H1 (cell line): Measurements from ENCODE around the gene UBE2H. TPM values are rescaled to one million over a fixed set of nuclear protein-coding genes. Genes with fewer than 3 reads are reported as not detected.

Experiments used
- CTCF ChIA-PET: fragments of 300-600 bp; sonication (Branson Sonifier 250); formaldehyde crosslinking; loops from one replicate; lab custom pipeline; 2021; ENCODE audit not compliant: partially characterized antibody; lab: Charles Lee
- POLR2A ChIA-PET: fragments of 300-600 bp; sonication (Branson Sonifier 250); formaldehyde crosslinking; loops from one replicate; lab custom pipeline; 2021; ENCODE audit warnings: inconsistent platforms; ENCODE audit not compliant: partially characterized antibody; lab: Charles Lee
- DNase-seq, 2 experiments: peaks; one replicate each; pipeline versions ENCODE4 v3.0.0 to v3.0.0-alpha.2; 2010 to 2022; ENCODE audit warnings: low spot score in 2 of 2, low read depth in 1 of 2, mixed read lengths in 1 of 2
- FAIRE-seq: peaks from 2 replicates; lab custom pipeline; 2011; peaks lifted over from hg19 to GRCh38; lab: Jason Lieb, UNC
- H2AFZ ChIP-seq: 2 replicates; pipeline ENCODE4 v1.8.1; 2012; ENCODE audit warnings: low read length, inconsistent platforms
- H2AK5ac ChIP-seq: 2 replicates; pipeline ENCODE4 v1.6.1; 2013; ENCODE audit warnings: low read depth, low read length
- H2BK120ac ChIP-seq: replicated peaks from 2 replicates; pipeline ENCODE3; 2013; ENCODE audit warnings: low read depth, low read length, inconsistent platforms
- H2BK12ac ChIP-seq: 2 replicates; pipeline ENCODE4 v1.6.1; 2013; ENCODE audit warnings: low read depth, low read length
- H2BK15ac ChIP-seq: 2 replicates; pipeline ENCODE4 v1.6.1; 2013; ENCODE audit warnings: low read length
- H2BK20ac ChIP-seq: 2 replicates; pipeline ENCODE4 v1.6.1; 2013; ENCODE audit warnings: low read length
- H2BK5ac ChIP-seq: 2 replicates; pipeline ENCODE4 v1.6.1; 2013; ENCODE audit warnings: low read depth, low read length
- H3K14ac ChIP-seq: 2 replicates; pipeline ENCODE4 v1.6.1; 2013; ENCODE audit warnings: inconsistent platforms; ENCODE audit not compliant: insufficient read length
- H3K18ac ChIP-seq: 2 replicates; pipeline ENCODE4 v1.6.1; 2013; ENCODE audit warnings: low read length; ENCODE audit errors: extremely low read depth
- H3K23ac ChIP-seq: 2 replicates; pipeline ENCODE4 v1.6.1; 2013; ENCODE audit warnings: inconsistent platforms; ENCODE audit not compliant: insufficient read length
- H3K23me2 ChIP-seq: 2 replicates; pipeline ENCODE4 v1.6.1; 2013; ENCODE audit warnings: low read depth, low read length
- H3K27ac ChIP-seq: 2 replicates; pipeline ENCODE4 v1.6.1; 2011; ENCODE audit warnings: low read depth, low read length, inconsistent platforms
- H3K27me3 ChIP-seq, 4 experiments: replicated peaks in 1 of 4; 1 replicate in 1 of 4; 2 replicates in 3 of 4; pipeline versions ENCODE4 v1.6.1 to v1.8.1; 2011 to 2013; ENCODE audit warnings: low read length in 3 of 4, mild to moderate bottlenecking in 3 of 4, inconsistent platforms in 2 of 4, mixed read lengths in 2 of 4, moderate library complexity in 1 of 4; ENCODE audit not compliant: control insufficient read depth in 3 of 4, insufficient read depth in 3 of 4; ENCODE audit errors: extremely low read depth in 1 of 4
- H3K36me3 ChIP-seq, 4 experiments: 2 replicates each; pipeline versions ENCODE4 v1.6.1 to v1.8.1; 2011 to 2013; ENCODE audit warnings: mild to moderate bottlenecking in 4 of 4, low read length in 3 of 4, moderate library complexity in 2 of 4, control low read depth in 1 of 4, inconsistent platforms in 1 of 4; ENCODE audit not compliant: insufficient read depth in 4 of 4, control insufficient read depth in 2 of 4
- H3K4ac ChIP-seq: replicated peaks from 2 replicates; pipeline ENCODE3; 2013; ENCODE audit warnings: low read length, low read depth, mixed read lengths, inconsistent platforms; ENCODE audit not compliant: insufficient read length
- H3K4me1 ChIP-seq, 4 experiments: replicated peaks in 1 of 4; 1 replicate in 1 of 4; 2 replicates in 3 of 4; pipeline versions ENCODE4 v1.6.1 to v1.8.1; 2011 to 2013; ENCODE audit warnings: low read length in 3 of 4, inconsistent platforms in 2 of 4, mixed read lengths in 1 of 4; ENCODE audit not compliant: insufficient read depth in 4 of 4, control insufficient read depth in 3 of 4
- H3K4me2 ChIP-seq, 2 experiments: 2 replicates each; pipeline versions ENCODE4 v1.6.1 to v1.8.1; 2011 to 2013; ENCODE audit warnings: low read depth in 2 of 2, low read length in 2 of 2, control low read depth in 1 of 2, inconsistent platforms in 1 of 2, mild to moderate bottlenecking in 1 of 2; ENCODE audit not compliant: insufficient read depth in 1 of 2
- H3K4me3 ChIP-seq, 4 experiments: fragments of 200-600, 300-600 bp in 1 of 4; sonication (generic), shearing (Covaris generic), sonication (Bioruptor Twin) in 1 of 4; 2 replicates each; pipeline versions ENCODE4 v1.5.1 to v1.8.1; 2011 to 2016; ENCODE audit warnings: low read length in 4 of 4, low read depth in 3 of 4, control low read depth in 2 of 4, inconsistent platforms in 2 of 4, mild to moderate bottlenecking in 2 of 4, mixed read lengths in 1 of 4, moderate library complexity in 1 of 4; ENCODE audit not compliant: insufficient read depth in 2 of 4; ENCODE audit errors: extremely low read depth in 1 of 4
- H3K56ac ChIP-seq: replicated peaks from 2 replicates; pipeline ENCODE3; 2013; ENCODE audit warnings: low read depth, mild to moderate bottlenecking, mixed read lengths, low read length, inconsistent platforms; ENCODE audit not compliant: insufficient read length
- H3K79me1 ChIP-seq: 2 replicates; pipeline ENCODE4 v1.6.1; 2013; ENCODE audit warnings: low read depth, low read length, control low read depth
- H3K79me2 ChIP-seq, 2 experiments: 2 replicates each; pipeline versions ENCODE4 v1.6.1 to v1.8.1; 2012 to 2013; ENCODE audit warnings: low read length in 2 of 2, mild to moderate bottlenecking in 2 of 2, inconsistent platforms in 1 of 2; ENCODE audit not compliant: insufficient read depth in 2 of 2, control insufficient read depth in 1 of 2
- H3K9ac ChIP-seq, 4 experiments: replicated peaks in 1 of 4; 1 replicate in 1 of 4; 2 replicates in 3 of 4; pipeline versions ENCODE4 v1.6.1 to v1.8.1; 2011 to 2013; ENCODE audit warnings: low read depth in 3 of 4, low read length in 3 of 4, control low read depth in 2 of 4, mild to moderate bottlenecking in 2 of 4, moderate library complexity in 2 of 4, inconsistent platforms in 1 of 4; ENCODE audit errors: extremely low read depth in 1 of 4
- H3K9me3 ChIP-seq, 2 experiments: 2 replicates each; pipeline versions ENCODE4 v1.6.1 to v1.8.1; 2012 to 2013; ENCODE audit warnings: mild to moderate bottlenecking in 2 of 2, moderate library complexity in 2 of 2, control low read depth in 1 of 2, inconsistent platforms in 1 of 2, low read depth in 1 of 2, low read length in 1 of 2, mixed read lengths in 1 of 2; ENCODE audit not compliant: insufficient read depth in 2 of 2
- H4K20me1 ChIP-seq, 2 experiments: replicated peaks in 1 of 2; 2 replicates each; pipeline versions ENCODE3 to v1.8.1; 2011 to 2013; ENCODE audit warnings: inconsistent platforms in 2 of 2, low read length in 2 of 2, mild to moderate bottlenecking in 1 of 2; ENCODE audit not compliant: insufficient read depth in 2 of 2, control insufficient read depth in 1 of 2
- H4K5ac ChIP-seq: 2 replicates; pipeline ENCODE4 v1.6.1; 2013; ENCODE audit warnings: low read length, low read depth, mixed read lengths, inconsistent platforms; ENCODE audit not compliant: insufficient read length
- H4K8ac ChIP-seq: 2 replicates; pipeline ENCODE4 v1.8.0; 2013; ENCODE audit warnings: mild to moderate bottlenecking, moderate library complexity, low read length, inconsistent platforms; ENCODE audit not compliant: insufficient read depth; ENCODE audit errors: extremely low read depth
- H4K91ac ChIP-seq: replicated peaks from 2 replicates; pipeline ENCODE3; 2013; ENCODE audit warnings: low read length, mixed read lengths, inconsistent platforms; ENCODE audit not compliant: insufficient read length
- CBX5 ChIP-seq: fragments of 300-800, 300-1000 bp; sonication (generic); IDR thresholded peaks from 2 replicates; pipeline ENCODE4 v1.7.1; 2016; ENCODE audit warnings: antibody characterized with exemption, low read length, low read depth
- CHD2 ChIP-seq: IDR thresholded peaks from 2 replicates; pipeline ENCODE4 v1.6.1; 2012; ENCODE audit warnings: low read length, improper control_type of control experiment
- NRF1 ChIP-seq: IDR thresholded peaks from 2 replicates; pipeline ENCODE4 v1.6.1; 2011; ENCODE audit warnings: mild to moderate bottlenecking, low read depth, low read length, improper control_type of control experiment
- RBBP5 ChIP-seq: IDR thresholded peaks from 2 replicates; pipeline ENCODE4 v1.7.1; 2012; ENCODE audit warnings: low read depth, mild to moderate bottlenecking, inconsistent platforms, low read length, moderate library complexity, borderline replicate concordance
- TAF1 ChIP-seq: IDR thresholded peaks from 2 replicates; pipeline ENCODE4 v1.6.1; 2011; ENCODE audit warnings: mild to moderate bottlenecking, low read depth, low read length
- WGBS, 2 experiments: shearing (Covaris generic) in 1 of 2; methylation state at CpG; one replicate each; pipeline versions ENCODE4 v1.1.6 to v1.1.7; 2013 to 2015; ENCODE audit warnings: low lambda C conversion rate in 2 of 2, mixed read lengths in 2 of 2, inconsistent platforms in 1 of 2, low coverage in 1 of 2, missing lambda C conversion rate in 1 of 2; ENCODE audit not compliant: insufficient replicate concordance in 2 of 2, insufficient coverage in 1 of 2, insufficient read length in 1 of 2; ENCODE audit errors: extremely low coverage in 1 of 2, missing lambda C conversion rate in 1 of 2; 5-methylcytosine and 5-hydroxymethylcytosine counted together
- polyA plus RNA-seq, 7 experiments: library from polyadenylated mRNA; depleted of rRNA in 3 of 7; stranded (reverse) in 5 of 7; unstranded in 2 of 7; fragments of >200 nt in 5 of 7; fragments of 200-250 nt in 2 of 7; gene quantifications; 1 replicate in 5 of 7; 2 replicates in 1 of 7; 4 replicates in 1 of 7; pipeline versions ENCODE4 v1.2.1 to v1.2.3, GENCODE V29; 2011 to 2013; ENCODE audit warnings: missing spikeins in 2 of 7, mixed read lengths in 2 of 7
- total RNA-seq: library from RNA; stranded (reverse); fragmentation: NEBNext Ultra II Directional; extraction: Animal tissue kit (Norgen Biotek cat#: 25700); gene quantifications from 2 replicates; pipeline ENCODE4 v1.2.1, GENCODE V29; 2021
- TF ChIP-seq, protein P1 (sequence below): IDR thresholded peaks from 2 replicates; pipeline ENCODE4 v1.6.1; 2012; ENCODE audit warnings: inconsistent platforms

The UBE2H gene
- total and polyA plus RNA-seq, 2 of the 8 experiments (the other 6 are each of a cell fraction or from before 2014, with no cell fraction given) = 30.6 to 62.2 TPM

- H3K9me3 ChIP-seq = no peaks in the 10 kb centered on the region
- H2AK5ac ChIP-seq = no peak overlapping the region
- no peak overlapping the region for H2AFZ ChIP-seq
- H3K4me3 ChIP-seq = no peak overlapping the region
- no peak overlapping the region for H4K5ac ChIP-seq
- peaks cover 0 to 9% (median 4%) of the 10 kb centered on the region in 4 experiments; a peak in 4 of 7 replicates for H3K4me1 ChIP-seq
- no peak overlapping the region for H3K9ac ChIP-seq
- no peaks in the 10 kb centered on the region for H3K79me1 ChIP-seq
- H3K27me3 ChIP-seq = no peaks in the 10 kb centered on the region
- no peaks in the 10 kb centered on the region for H4K20me1 ChIP-seq
- no peak overlapping the region for H3K23ac ChIP-seq
- ChIA-PET POLR2A (no interaction called here), CTCF (interaction anchor here (0.7 to 3.3 kb wide), 6 partner anchors 12 to 163 kb away, joined by 3 to 10 read pairs (median 4); no protein-coding TSS in a partner anchor)
- H2BK12ac ChIP-seq = no peak overlapping the region
- H4K8ac ChIP-seq = peak overlapping the region; percentile 15; the same call in 1 of the 2 replicates
- H3K36me3 ChIP-seq = no peaks in the 10 kb centered on the region
- WGBS, 2 experiments = 87% methylated on average over 22 of the region's 22 CpGs; no CpG with 5 or more reads in 1 of the 2 experiments
- H2BK15ac ChIP-seq = no peak overlapping the region
- no peak overlapping the region for H3K18ac ChIP-seq
- FAIRE-seq (no peak), DNase-seq (no peak)
- no peaks in the 10 kb centered on the region for H3K23me2 ChIP-seq
- H3K4me2 ChIP-seq = no peak overlapping the region
- H2BK120ac ChIP-seq = no peak overlapping the region
- TF ChIP-seq CHD2 (no peak), NRF1 (no peak), TAF1 (no peak), RBBP5 (no peak), CBX5 (no peak)
- TF ChIP-seq, protein P1, sequence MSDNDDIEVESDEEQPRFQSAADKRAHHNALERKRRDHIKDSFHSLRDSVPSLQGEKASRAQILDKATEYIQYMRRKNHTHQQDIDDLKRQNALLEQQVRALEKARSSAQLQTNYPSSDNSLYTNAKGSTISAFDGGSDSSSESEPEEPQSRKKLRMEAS = no peak
- no peak overlapping the region for H2BK5ac ChIP-seq
- H2BK20ac ChIP-seq = no peak overlapping the region
- H3K79me2 ChIP-seq = no peaks in the 10 kb centered on the region
- H3K56ac ChIP-seq = no peak overlapping the region
- H3K14ac ChIP-seq = no peak overlapping the region
- H3K27ac ChIP-seq = no peak overlapping the region
- no peak overlapping the region for H4K91ac ChIP-seq
- no peak overlapping the region for H3K4ac ChIP-seq
Observed at GRCh38 chr7:129804111-129804889, 148.5 kb downstream of the UBE2H start.
